ENCODE results near the gene DCC. TPM values are rescaled to one million over a fixed set of nuclear protein-coding genes. Genes with fewer than 3 reads are reported as not detected.

The DCC gene
- total and polyA plus RNA-seq, 2 donors from 2014 or later, result 3.9 TPM; not detected in 1

DNA sequence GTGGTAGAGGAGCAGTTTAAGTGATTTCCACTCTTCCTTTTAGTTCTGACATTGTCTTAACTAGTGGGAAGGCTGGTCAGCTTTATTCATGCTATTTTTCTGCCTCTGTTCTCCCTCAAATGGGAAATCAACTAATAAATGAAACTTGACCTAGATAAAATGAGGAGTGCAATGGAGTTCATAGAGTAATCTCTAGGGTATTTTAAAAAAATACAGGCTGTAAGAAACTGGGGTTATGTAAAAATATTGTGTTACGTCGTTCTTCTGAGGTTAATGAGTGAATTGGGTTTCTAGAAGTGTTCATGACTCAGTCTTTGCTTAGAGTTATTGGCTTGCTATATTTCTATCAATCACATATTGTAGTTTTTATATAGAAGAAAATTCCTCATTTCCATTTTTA lies 1150.0 kb downstream of the DCC start:
- no peak for TF ChIP-seq CTCF (IDR thresholded peaks at IDR 0.05; ENCODE audit: borderline replicate concordance, extremely low read depth, insufficient read depth)
- FAIRE-seq, result no peak
- H3K9ac ChIP-seq (ENCODE audit: low read length in 3 of 3), result no peak overlapping the region
- no peaks in the 10 kb centered on the region for H3K9me3 ChIP-seq (ENCODE audit: control insufficient read depth in 2 of 3, insufficient read depth in 1 of 3, low read length in 3 of 3)
- no peaks in the 10 kb centered on the region for H3K36me3 ChIP-seq (ENCODE audit: control insufficient read depth in 2 of 3, insufficient read depth in 3 of 3, low read length in 3 of 3)
- no peak for DNase-seq
- H3K27ac ChIP-seq (ENCODE audit: low read depth in 2 of 2, low read length in 2 of 2), result no peak overlapping the region
- no peaks in the 10 kb centered on the region for H3K27me3 ChIP-seq (ENCODE audit: control insufficient read depth, insufficient read depth, low read length)
- intact Hi-C loops (cut with DNase I), result no loop called here
- peaks cover 0 to 4% (median 0%) of the 10 kb centered on the region in 3 donors for H3K4me1 ChIP-seq (ENCODE audit: control insufficient read depth in 2 of 3, insufficient read depth in 2 of 3, low read depth in 1 of 3, low read length in 3 of 3)
- H3K4me3 ChIP-seq (ENCODE audit: low read length in 3 of 3), result no peak overlapping the region

DNA sequence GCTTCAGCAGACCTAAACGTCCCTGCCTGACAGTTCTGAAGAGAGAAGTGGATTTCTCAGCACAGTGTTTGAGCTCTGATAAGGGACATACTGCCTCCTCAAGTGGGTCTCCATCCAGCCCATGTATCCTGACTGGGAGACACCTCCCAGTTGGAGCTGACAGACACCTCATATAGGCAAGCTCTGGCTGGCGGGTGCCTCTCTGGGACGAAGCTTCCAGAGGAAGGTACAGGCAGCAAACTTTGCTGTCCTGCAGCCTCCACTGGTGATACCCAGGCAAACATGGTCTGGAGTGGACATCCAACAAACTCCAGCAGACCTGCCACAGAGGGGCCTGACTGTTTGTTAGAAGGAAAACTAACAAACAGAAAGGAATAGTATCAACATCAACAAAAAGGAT lies 1156.0 kb downstream of the DCC start:
- Histone ChIP-seq H3K4me3 (ENCODE audit: low read length in 3 of 3) (no peak overlapping the region), H3K9ac (ENCODE audit: low read length in 3 of 3) (no peak overlapping the region), H3K27me3 (ENCODE audit: control insufficient read depth, insufficient read depth, low read length) (no peaks in the 10 kb centered on the region), H3K9me3 (ENCODE audit: control insufficient read depth in 2 of 3, insufficient read depth in 1 of 3, low read length in 3 of 3) (no peaks in the 10 kb centered on the region), H3K27ac (ENCODE audit: low read depth in 2 of 2, low read length in 2 of 2) (no peak overlapping the region), H3K4me1 (ENCODE audit: control insufficient read depth in 2 of 3, insufficient read depth in 2 of 3, low read depth in 1 of 3, low read length in 3 of 3) (no peaks in the 10 kb centered on the region), H3K36me3 (ENCODE audit: control insufficient read depth in 2 of 3, insufficient read depth in 3 of 3, low read length in 3 of 3) (no peaks in the 10 kb centered on the region)
- TF ChIP-seq CTCF (IDR thresholded peaks at IDR 0.05; ENCODE audit: borderline replicate concordance, extremely low read depth, insufficient read depth), result no peak
- FAIRE-seq (no peak), DNase-seq (no peak)
- intact Hi-C loops (cut with DNase I), result no loop called here

DNA sequence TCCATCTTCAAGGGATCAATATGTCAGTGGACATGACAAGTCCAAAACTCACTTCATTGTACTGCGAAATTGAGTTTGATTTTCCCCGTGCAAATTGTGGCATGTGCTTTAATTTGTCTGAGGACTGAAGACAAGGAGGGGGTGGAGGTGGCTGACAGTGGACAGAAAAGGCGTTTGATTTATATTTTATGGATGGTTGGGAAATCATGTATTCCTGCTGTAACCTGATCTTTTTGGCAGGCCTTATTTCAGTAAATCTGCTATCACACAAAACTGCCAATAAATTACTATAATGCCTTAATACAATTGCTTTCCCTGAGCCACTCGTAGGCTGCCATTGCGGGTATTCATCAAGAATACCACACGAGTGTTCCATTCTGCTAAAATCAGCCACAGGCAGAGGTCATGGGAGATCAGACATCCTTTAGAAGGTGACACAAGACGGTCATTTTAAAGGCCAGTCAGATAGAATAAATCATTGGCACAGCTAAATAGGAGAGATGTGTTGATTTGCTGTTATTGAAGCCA lies 1164.0 kb downstream of the DCC start:
- H3K9ac ChIP-seq (ENCODE audit: low read length in 3 of 3), result no peak overlapping the region
- no peak for FAIRE-seq
- intact Hi-C loops (cut with DNase I), result no loop called here
- no peaks in the 10 kb centered on the region for H3K9me3 ChIP-seq (ENCODE audit: control insufficient read depth in 2 of 3, insufficient read depth in 1 of 3, low read length in 3 of 3)
- no peaks in the 10 kb centered on the region for H3K27me3 ChIP-seq (ENCODE audit: control insufficient read depth, insufficient read depth, low read length)
- peak in 1 of 5 donors; percentile 33 for DNase-seq
- H3K36me3 ChIP-seq (ENCODE audit: control insufficient read depth in 2 of 3, insufficient read depth in 3 of 3, low read length in 3 of 3), result no peaks in the 10 kb centered on the region
- TF ChIP-seq CTCF (IDR thresholded peaks at IDR 0.05; ENCODE audit: borderline replicate concordance, extremely low read depth, insufficient read depth), result no peak
- H3K27ac ChIP-seq (ENCODE audit: low read depth in 2 of 2, low read length in 2 of 2), result no peak overlapping the region
- no peaks in the 10 kb centered on the region for H3K4me1 ChIP-seq (ENCODE audit: control insufficient read depth in 2 of 3, insufficient read depth in 2 of 3, low read depth in 1 of 3, low read length in 3 of 3)
- H3K4me3 ChIP-seq (ENCODE audit: low read length in 3 of 3), result no peak overlapping the region

- Histone ChIP-seq H3K9me3 (ENCODE audit: control insufficient read depth in 2 of 3, insufficient read depth in 1 of 3, low read length in 3 of 3) (no peaks in the 10 kb centered on the region), H3K4me3 (ENCODE audit: low read length in 3 of 3) (no peak overlapping the region), H3K36me3 (ENCODE audit: control insufficient read depth in 2 of 3, insufficient read depth in 3 of 3, low read length in 3 of 3) (no peaks in the 10 kb centered on the region), H3K4me1 (ENCODE audit: control insufficient read depth in 2 of 3, insufficient read depth in 2 of 3, low read depth in 1 of 3, low read length in 3 of 3) (no peaks in the 10 kb centered on the region), H3K9ac (ENCODE audit: low read length in 3 of 3) (no peak overlapping the region), H3K27ac (ENCODE audit: low read depth in 2 of 2, low read length in 2 of 2) (no peak overlapping the region), H3K27me3 (ENCODE audit: control insufficient read depth, insufficient read depth, low read length) (no peaks in the 10 kb centered on the region)
- FAIRE-seq (no peak), DNase-seq (no peak)
- intact Hi-C loops (cut with DNase I), result no loop called here
- no peak for TF ChIP-seq CTCF (IDR thresholded peaks at IDR 0.05; ENCODE audit: borderline replicate concordance, extremely low read depth, insufficient read depth)
Observed at GRCh38 chr18:53508529-53508928, 1168.5 kb downstream of the DCC start.

Data from kidney (tissue), 14 donors.